ENCODE results near the gene ASTL.

ASTL gene

DNA sequence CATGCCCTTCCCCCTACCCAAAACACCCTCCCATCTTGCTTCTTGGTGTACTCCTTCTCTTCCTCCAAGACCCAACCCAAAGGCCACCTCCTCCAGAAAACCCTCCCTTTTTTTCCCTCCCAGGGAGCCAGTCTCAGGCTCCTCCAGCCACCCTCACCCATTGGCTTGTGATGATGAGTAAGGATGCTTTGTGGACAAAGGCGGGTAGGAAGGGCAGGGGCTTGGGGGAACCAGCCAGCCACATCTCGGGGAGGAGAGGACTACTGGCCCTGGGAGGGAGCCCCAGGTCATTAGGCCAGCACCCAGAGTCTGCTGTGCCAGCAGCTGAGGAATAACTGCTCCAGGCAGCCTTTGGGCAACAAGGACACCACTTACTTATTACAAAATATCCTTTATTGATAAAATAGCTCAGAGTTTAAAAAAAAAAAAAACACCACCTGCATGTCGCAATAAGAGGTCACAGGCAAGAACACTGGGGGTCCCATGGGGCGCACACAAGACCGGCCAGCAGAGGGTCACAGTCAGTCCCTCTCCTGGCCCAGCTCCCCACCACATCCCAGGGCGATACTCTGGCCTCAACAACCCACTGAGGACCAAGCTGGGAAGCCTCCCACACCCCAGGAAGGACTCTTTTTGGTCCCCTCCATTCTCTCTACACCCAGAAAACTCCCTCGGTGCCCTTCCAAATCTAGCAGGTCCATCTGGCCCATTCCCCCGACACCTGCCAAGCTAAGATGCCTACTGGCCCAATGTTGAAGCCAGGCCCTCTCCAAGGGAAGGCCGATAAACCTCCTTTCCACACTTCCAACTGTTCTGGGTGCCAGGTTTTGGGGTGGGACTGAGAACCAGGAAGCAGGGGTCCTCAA lies 25.6 kb downstream of the ASTL start:
- DNase-seq (ENCODE audit: low read depth in 2 of 2): no peak

- no peak for DNase-seq (ENCODE audit: low read depth in 2 of 2)
Measured at GRCh38 chr2:96111823-96112500, 26.3 kb downstream of the ASTL start.

- DNase-seq (ENCODE audit: low read depth in 2 of 2): no peak
Measured at GRCh38 chr2:96111257-96111640, 27.1 kb downstream of the ASTL start.

GRCh38 chr2:96110621-96111256 lies 27.6 kb downstream of the ASTL start:
- DNase-seq (ENCODE audit: low read depth in 2 of 2): no peak

DNA sequence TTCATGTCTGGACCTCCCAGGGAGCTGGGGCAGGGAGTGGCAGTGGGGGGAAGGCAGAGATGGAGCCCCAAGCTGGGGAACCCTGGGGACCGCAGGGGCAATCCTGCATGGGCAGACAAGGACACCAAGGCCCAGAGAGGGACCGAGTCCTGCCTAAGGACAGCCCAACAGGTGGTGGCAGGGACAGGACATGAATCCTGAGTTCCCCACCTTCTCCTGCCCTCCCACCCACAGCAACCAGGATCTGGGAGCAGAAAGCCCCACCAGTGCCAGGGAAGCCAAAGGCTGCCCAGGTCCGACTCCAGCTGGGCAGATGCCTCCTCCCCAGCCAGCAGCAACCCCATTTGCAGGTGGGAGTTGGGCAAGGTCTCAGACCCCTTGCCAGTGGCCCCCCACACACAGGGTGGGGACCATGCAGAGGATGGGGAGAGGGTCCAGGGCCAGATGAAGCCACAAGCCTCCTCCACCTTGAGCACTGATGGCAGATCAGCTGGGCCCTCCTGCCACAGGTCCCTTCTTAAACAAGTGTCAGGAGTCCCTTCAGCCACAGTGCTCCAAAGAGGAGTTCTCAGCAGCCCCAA lies 28.3 kb downstream of the ASTL start:
- no peak for DNase-seq (ENCODE audit: low read depth in 2 of 2)

DNA sequence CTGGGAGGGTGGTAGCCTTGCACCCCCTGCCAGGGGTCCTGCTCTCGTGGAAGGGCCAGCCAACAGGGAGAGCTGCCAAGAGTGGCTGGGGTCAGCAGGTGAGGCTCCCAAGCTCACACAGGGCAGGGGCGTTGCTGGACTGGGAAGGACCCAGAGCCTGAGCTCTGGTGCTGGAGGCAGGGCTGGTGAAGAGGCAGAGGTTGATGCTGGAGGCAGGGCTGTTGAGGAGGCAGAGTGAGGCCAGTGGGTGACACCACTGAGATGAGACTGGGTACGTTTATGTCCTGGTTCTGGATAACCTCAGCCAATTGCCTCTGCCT lies 29.0 kb downstream of the ASTL start:
- DNase-seq (ENCODE audit: low read depth in 2 of 2): no peak

- no peak for DNase-seq (ENCODE audit: low read depth in 2 of 2)
Measured at GRCh38 chr2:96108541-96109360, 29.6 kb downstream of the ASTL start.

DNA sequence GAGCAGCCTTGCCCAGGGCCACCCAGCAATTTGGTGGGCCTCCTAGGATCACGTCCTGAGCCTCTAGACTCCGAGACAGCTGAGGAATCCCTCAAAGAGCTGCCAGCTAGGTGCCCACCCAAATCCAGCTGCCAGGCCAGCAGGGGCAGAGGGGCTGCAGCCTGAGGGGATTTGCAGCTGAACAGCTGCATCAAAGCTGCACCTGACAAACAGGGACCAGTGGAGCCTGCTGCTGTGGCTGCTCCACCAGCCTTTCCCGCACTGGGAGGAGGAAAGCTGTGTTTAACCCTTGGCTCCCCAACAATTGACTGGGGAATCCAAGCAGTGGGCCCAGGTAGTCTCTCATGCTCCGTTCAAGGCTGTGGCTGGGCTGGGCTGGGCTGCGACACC lies 30.2 kb downstream of the ASTL start:
- DNase-seq (ENCODE audit: low read depth in 2 of 2): no peak

DNA sequence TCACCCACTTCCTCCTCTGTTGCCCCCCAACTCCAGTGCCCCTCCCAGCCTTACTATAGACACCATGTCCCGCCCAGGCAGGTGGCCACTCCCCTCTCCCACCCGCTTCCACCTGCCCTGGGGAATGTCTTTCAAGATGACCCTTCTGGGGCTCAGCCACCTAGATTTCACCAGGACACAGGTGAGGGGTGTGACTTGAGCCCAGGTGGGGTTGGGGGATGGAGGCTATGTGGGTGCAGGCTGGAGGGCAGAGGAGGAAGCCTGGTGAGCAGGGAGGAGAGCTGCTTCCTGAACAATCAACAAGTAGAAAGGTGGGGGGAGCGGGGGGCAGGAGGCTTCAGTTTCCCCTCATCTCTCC lies 30.6 kb downstream of the ASTL start:
- no peak for DNase-seq (ENCODE audit: low read depth in 2 of 2)

DNA sequence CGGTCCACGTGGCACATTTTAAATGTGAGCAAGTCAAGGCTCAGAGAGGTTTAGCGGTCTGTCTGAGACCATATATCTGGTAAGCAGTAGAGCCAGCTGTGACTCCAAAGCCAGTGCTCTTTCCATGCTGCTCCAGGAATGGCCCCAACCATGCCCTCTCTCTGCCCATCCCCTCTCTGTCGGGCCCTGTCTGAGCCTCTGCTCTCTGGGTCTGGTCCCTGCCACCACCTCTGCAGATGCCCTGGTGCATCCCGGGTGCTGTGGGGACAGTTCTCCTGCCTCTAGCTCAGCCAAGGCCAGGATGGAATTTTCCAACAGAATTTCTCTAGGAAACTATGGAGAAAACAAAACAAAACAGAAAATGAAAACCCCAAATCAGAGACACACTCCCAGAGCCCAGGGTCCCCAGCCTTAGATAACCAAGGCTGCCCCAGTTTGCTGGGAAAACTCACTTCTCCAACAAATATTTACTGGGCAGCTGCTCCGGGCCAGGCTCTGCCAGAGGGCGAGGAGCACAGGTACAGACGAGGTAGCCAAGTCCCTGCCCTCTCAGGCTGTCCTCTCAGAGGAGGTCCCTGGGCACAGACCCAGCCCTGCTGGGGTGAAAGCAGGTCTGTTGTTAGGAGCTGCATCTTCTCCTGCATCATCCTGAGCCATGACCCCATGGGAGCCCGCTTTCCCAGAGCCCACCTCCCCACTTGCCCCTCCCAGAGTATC lies 31.2 kb downstream of the ASTL start:
- DNase-seq (ENCODE audit: low read depth in 2 of 2): no peak

- no peak for DNase-seq (ENCODE audit: low read depth in 2 of 2)
Measured at GRCh38 chr2:96105994-96106715, 32.1 kb downstream of the ASTL start.

GRCh38 chr2:96105152-96105915 lies 33.0 kb downstream of the ASTL start:
- no peak for DNase-seq (ENCODE audit: low read depth in 2 of 2)

DNA sequence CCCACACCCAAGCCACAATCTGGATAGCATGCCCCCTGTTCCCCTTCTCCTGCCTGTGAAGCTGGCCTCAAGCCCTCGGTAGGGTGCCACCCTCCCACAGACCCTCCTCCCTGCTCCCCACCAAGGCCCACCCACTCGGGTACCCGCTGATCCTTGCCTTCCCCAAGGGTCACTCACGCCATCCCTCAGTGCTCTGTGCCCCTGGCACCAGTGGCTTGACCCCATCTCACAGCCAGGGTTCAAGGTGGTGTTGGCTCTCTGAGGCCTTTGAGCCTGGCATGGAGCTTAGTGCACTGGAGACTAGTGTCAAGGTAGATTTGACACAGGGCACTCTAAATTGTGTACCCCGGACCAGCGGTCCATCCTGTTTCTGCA lies 33.8 kb downstream of the ASTL start:
- no peak for DNase-seq (ENCODE audit: low read depth in 2 of 2)

DNA sequence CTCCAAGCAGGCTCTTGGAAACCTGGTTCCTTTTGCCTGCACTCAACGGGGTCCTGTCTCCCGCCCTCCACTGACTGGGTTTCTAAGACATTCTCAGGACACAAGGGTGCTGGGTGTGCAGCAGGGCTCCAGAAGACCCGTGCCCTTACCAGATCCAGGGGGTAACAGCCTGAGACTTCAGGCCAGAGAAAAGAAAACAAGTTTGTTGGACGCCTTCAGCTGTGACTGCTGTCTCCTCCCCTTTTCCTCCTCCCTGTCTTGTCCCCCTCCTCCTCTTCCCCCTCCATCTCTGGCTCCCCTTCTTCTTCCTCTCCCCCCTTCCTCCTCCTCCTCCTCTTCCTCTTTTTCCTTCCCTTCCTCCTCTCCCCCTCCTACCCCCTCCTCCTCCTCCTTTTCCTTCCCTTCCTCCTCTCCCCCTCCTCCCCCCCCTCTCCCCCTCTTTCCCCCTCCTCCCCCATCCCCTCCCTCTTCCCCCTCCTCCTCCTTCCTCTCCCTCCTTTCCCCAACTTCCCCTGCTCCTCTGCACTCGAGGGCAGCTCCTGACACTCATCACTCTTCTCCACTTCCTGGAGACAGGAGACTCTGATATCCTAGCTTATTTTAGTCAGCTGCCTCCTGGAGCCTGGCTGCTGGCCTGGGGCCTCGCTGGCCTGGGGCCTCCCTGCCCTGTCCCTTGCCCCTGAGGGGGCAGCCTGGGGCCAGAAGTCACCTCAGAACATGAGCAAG lies 34.4 kb downstream of the ASTL start:
- no peak for DNase-seq (ENCODE audit: low read depth in 2 of 2)

DNA sequence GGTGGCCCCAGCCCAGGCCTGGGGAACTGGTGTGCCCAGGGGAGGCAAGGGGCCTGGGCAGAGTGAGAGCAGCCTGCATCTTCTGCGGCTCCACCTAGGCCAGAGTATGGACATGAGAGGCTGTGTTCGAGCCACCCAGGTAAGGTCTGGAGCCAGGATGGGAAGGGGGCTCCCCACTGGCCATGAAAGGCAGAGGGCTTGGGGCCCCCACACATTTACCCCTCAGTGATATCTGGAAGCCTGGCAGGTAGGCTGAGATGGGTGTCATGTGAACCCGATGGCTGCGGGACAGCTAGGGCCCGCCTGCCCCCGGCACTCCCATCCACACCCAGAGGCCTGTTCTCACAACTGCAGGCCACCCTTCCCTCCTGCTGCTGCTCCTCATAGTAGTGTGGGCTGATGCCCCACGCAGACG lies 35.1 kb downstream of the ASTL start:
- no peak for DNase-seq (ENCODE audit: low read depth in 2 of 2)

DNA sequence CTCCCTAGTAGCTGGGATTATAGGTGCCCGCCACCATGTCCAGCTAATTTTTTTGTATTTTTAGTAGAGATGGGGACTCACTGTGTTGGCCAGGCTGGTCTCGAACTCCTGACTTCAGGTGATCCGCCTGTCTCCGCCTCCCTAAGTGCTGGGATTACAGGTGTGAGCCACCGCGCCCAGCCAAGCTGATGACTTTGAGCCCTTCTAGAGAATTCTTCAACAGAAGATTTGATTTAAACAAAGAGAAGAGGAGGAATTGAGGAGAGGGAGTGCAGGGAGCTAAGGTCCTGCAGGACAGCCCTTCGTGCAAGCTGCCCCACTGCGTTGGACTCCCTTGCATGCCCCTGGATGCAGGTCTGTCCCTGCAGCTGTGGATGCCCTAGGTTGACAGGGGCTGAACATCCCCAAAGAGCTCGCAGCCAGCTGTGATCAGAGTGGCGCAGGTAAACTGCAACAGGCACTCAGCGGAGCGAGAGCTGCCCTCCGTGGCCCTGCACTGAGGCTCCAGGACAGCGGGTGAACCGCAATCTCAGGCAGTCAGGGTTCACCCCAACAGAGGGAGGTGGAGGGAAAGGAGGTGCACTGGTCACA lies 35.6 kb downstream of the ASTL start:
- DNase-seq (ENCODE audit: low read depth in 2 of 2): no peak

GRCh38 chr2:96100893-96101304 lies 37.4 kb downstream of the ASTL start:
- no peak for DNase-seq (ENCODE audit: low read depth in 2 of 2)

- no peak for DNase-seq (ENCODE audit: low read depth in 2 of 2)
Measured at GRCh38 chr2:96099861-96100798, 38.2 kb downstream of the ASTL start.

Measured in stimulated activated CD4-positive, alpha-beta T cell treated with anti-CD3 and anti-CD28 coated beads, Interleukin-1b, Interleukin-23, amount 100 ng/mL, for 1 hour (primary cell).